ENCODE measurements around the gene CPA2. TPM values are rescaled to one million over a fixed set of nuclear protein-coding genes. Genes with fewer than 3 reads are reported as not detected.

CPA2 gene
- total RNA-seq: not detected
- polyA plus RNA-seq: not detected
- not detected for total RNA-seq

DNA sequence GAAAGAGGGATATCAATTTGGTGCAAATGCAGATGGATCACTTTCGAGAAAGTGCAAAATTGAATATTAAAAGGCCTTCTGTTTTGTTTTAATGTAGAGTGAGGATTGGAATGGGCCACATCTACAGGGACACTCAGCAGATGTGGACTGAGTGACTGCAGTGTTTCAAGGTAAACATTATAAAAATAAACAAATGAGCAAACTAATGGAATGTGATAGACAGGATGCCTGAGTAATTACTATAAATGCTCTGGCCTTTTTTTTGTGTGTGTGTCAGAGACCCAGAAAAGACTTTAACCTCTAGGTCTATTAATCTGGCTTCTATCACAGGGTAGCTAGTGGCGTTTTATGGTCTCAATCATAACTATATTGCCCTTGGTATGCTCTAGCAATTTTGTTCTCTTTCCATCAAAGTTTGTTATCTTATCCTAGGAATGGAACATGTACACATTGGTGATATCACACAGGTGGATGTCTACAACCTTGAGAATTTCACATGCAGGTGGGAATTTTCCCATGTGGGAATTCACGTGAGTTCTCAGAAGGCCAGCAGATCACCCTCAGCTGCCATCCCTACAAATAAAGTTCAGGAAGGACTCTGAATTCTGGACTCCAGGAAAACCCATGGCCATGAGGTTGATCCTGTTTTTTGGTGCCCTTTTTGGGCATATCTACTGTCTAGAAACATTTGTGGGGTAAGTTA lies at the start of gene CPA2:
CPA2 (plus strand) TSS at position 606 of the 703 bp plus-strand sequence; CDS start at position 625, 19 bp downstream.
- ChIA-PET CTCF (no interaction called here), POLR2A (no interaction called here)
- intact Hi-C loops (cut with micrococcal nuclease): no loop called here
- H3K36me3 ChIP-seq (ENCODE audit: control insufficient read depth in 2 of 3, insufficient read depth in 3 of 3, low read length in 3 of 3): no peaks in the 10 kb centered on the region
- no peaks in the 10 kb centered on the region for H3K4me1 ChIP-seq (ENCODE audit: control insufficient read depth in 2 of 2, insufficient read depth in 2 of 2, low read length in 2 of 2)
- peaks cover 0 to 20% (median 2%) of the 10 kb centered on the region in 11 donors for H3K9me3 Mint-ChIP-seq
- H3K4me1 Mint-ChIP-seq: peaks cover 0 to 2% (median 0%) of the 10 kb centered on the region in 7 donors
- H3K27me3 Mint-ChIP-seq: peaks cover 0 to 4% (median 0%) of the 10 kb centered on the region in 5 donors
- H3K9me3 ChIP-seq (ENCODE audit: control insufficient read depth in 2 of 3, low read length in 3 of 3): no peaks in the 10 kb centered on the region
- H3K27me3 ChIP-seq (ENCODE audit: control insufficient read depth in 2 of 2, insufficient read depth in 2 of 2, low read length in 2 of 2): no peaks in the 10 kb centered on the region
- H3K4me3 ChIP-seq (ENCODE audit: low read length): no peak within 1 kb of the TSS
- peaks cover 0 to 4% (median 0%) of the 10 kb centered on the region in 5 donors for H3K36me3 Mint-ChIP-seq
- DNase-seq: no peak
- no peak for ATAC-seq
- H3K27ac Mint-ChIP-seq: no peak within 1 kb of the TSS
- H3K4me3 Mint-ChIP-seq: no peak within 1 kb of the TSS
- H3K27ac ChIP-seq (ENCODE audit: low read depth, low read length): no peak within 1 kb of the TSS

DNA sequence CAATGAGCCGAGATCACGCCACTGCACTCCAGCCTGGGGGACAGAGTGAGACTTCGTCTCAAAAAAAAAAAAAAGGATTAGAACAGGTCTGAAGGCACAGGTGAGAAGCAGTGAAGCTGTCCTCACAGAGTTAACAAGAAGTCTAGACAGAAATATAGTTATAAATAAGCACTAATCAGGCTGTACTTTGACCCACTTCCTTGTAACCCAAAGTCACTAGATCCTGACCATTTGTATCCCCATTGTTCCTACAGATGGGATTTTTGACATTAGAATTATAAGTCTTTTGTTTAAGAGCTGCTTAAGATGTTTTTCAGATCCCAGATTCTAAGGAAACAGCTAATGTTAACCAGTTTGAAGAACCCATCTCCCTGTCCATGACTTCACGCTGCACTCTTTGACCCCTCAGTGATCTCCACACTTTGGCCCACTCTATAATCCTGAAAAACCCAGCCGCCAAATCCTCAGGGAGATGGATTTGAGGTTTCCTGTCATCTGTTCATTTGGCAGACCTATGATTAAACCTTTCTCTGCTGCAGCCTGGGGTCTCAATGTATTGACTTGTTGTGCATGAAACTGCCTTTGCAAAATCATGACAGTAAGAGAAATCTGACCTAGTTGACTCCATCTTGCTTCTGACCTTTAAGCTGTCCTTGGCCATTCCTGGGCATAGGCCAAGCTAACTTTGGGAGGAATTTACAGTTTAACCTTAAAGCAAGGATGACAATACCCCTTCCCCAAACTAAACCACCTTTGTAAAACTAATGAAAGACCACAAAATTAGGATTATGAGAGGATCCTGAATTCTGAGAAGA lies 47.6 kb upstream of the CPA2 start:
- no peaks in the 10 kb centered on the region for H3K9me3 ChIP-seq (ENCODE audit: control insufficient read depth in 2 of 3, low read length in 3 of 3)

DNA sequence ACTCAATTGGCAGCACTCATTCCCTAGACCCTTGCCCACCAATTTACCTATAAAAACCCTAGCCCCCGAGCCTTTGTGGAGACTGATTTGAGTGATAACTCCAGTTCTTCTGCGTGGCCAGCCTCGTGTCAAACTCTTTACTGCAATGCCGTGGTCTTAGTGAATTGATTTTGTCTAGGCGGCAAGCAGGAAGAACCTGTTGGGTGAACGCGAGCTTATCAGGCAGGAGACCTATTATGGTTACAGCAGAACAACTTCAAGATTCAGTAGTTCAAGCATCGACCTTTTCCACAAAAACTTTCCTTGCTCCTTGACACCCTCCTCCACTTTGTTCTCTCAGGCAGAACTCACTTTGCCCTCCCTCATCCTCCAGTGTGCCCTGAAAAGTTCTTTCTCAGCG lies 46.8 kb upstream of the CPA2 start:
- intact Hi-C loops (cut with micrococcal nuclease): no loop called here
- Histone ChIP-seq H3K36me3 (ENCODE audit: control insufficient read depth in 2 of 3, insufficient read depth in 3 of 3, low read length in 3 of 3) (no peaks in the 10 kb centered on the region), H3K4me1 (ENCODE audit: control insufficient read depth in 2 of 2, insufficient read depth in 2 of 2, low read length in 2 of 2) (no peaks in the 10 kb centered on the region), H3K27me3 (ENCODE audit: control insufficient read depth in 2 of 2, insufficient read depth in 2 of 2, low read length in 2 of 2) (no peaks in the 10 kb centered on the region), H3K9me3 (ENCODE audit: control insufficient read depth in 2 of 3, low read length in 3 of 3) (no peaks in the 10 kb centered on the region), H3K27ac (ENCODE audit: low read depth, low read length) (no peak overlapping the region), H3K4me3 (ENCODE audit: low read length) (no peak overlapping the region)
- Mint-ChIP-seq H3K36me3 (no peaks in the 10 kb centered on the region), H3K27me3 (peaks cover 0 to 12% (median 7%) of the 10 kb centered on the region in 5 donors), H3K27ac (no peak overlapping the region), H3K9me3 (no peaks in the 10 kb centered on the region), H3K4me3 (no peak overlapping the region), H3K4me1 (peaks cover 0 to 8% (median 0%) of the 10 kb centered on the region in 7 donors)
- no peak for DNase-seq
- ChIA-PET CTCF (no interaction called here), POLR2A (no interaction called here)
- ATAC-seq: no peak

More for the DNA sequence above, 47.6 kb upstream of the CPA2 start:
- intact Hi-C loops (cut with micrococcal nuclease): no loop called here
- Histone ChIP-seq H3K27me3 (ENCODE audit: control insufficient read depth in 2 of 2, insufficient read depth in 2 of 2, low read length in 2 of 2) (no peaks in the 10 kb centered on the region), H3K36me3 (ENCODE audit: control insufficient read depth in 2 of 3, insufficient read depth in 3 of 3, low read length in 3 of 3) (no peaks in the 10 kb centered on the region), H3K4me1 (ENCODE audit: control insufficient read depth in 2 of 2, insufficient read depth in 2 of 2, low read length in 2 of 2) (no peaks in the 10 kb centered on the region), H3K4me3 (ENCODE audit: low read length) (no peak overlapping the region), H3K27ac (ENCODE audit: low read depth, low read length) (no peak overlapping the region)
- H3K4me3 Mint-ChIP-seq: no peak overlapping the region
- peaks cover 4 to 13% (median 10%) of the 10 kb centered on the region in 5 donors for H3K27me3 Mint-ChIP-seq
- DNase-seq (no peak), ATAC-seq (no peak)
- no peaks in the 10 kb centered on the region for H3K36me3 Mint-ChIP-seq
- H3K9me3 Mint-ChIP-seq: no peaks in the 10 kb centered on the region
- peaks cover 0 to 5% (median 0%) of the 10 kb centered on the region in 7 donors for H3K4me1 Mint-ChIP-seq
- POLR2A ChIA-PET: no interaction called here
- CTCF ChIA-PET: no interaction called here
- peak overlapping the region in 1 of 9 donors; percentile 35 for H3K27ac Mint-ChIP-seq

DNA sequence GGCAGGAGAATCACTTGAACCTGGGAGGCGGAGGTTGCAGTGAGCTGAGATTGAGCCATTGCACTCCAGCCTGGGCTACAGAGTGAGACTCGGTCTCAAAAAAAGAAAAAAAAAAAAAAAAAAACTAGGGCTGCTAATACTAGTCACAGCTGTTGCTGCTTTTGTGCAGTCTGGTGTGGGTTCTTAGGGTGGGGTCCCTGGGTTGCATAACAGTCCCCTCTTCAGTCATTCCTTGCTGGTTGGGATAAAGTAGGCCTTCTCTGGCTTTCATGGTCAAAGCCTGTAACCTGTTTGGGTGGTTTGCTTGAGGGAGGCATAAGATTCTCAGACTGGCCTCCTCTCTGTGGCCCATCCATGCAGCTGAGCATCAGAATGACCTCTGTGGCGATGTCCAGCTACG lies 44.9 kb upstream of the CPA2 start:
- Mint-ChIP-seq H3K36me3 (no peaks in the 10 kb centered on the region), H3K4me3 (no peak overlapping the region), H3K27ac (no peak overlapping the region), H3K27me3 (peaks cover 0 to 9% (median 5%) of the 10 kb centered on the region in 5 donors), H3K9me3 (no peaks in the 10 kb centered on the region), H3K4me1 (peaks cover 0 to 8% (median 0%) of the 10 kb centered on the region in 7 donors)
- no peaks in the 10 kb centered on the region for H3K36me3 ChIP-seq (ENCODE audit: control insufficient read depth in 2 of 3, insufficient read depth in 3 of 3, low read length in 3 of 3)
- H3K4me3 ChIP-seq (ENCODE audit: low read length): no peak overlapping the region
- ATAC-seq (no peak), DNase-seq (no peak)
- no peaks in the 10 kb centered on the region for H3K4me1 ChIP-seq (ENCODE audit: control insufficient read depth in 2 of 2, insufficient read depth in 2 of 2, low read length in 2 of 2)
- no peak overlapping the region for H3K27ac ChIP-seq (ENCODE audit: low read depth, low read length)
- no peaks in the 10 kb centered on the region for H3K9me3 ChIP-seq (ENCODE audit: control insufficient read depth in 2 of 3, low read length in 3 of 3)
- no peaks in the 10 kb centered on the region for H3K27me3 ChIP-seq (ENCODE audit: control insufficient read depth in 2 of 2, insufficient read depth in 2 of 2, low read length in 2 of 2)
- ChIA-PET CTCF (no interaction called here), POLR2A (interaction anchor here (0.7 kb wide), 1 partner anchor 464 kb away, joined by 5 read pairs; the partner anchor contains the start of gene TSGA13)
- intact Hi-C loops (cut with micrococcal nuclease): no loop called here

DNA sequence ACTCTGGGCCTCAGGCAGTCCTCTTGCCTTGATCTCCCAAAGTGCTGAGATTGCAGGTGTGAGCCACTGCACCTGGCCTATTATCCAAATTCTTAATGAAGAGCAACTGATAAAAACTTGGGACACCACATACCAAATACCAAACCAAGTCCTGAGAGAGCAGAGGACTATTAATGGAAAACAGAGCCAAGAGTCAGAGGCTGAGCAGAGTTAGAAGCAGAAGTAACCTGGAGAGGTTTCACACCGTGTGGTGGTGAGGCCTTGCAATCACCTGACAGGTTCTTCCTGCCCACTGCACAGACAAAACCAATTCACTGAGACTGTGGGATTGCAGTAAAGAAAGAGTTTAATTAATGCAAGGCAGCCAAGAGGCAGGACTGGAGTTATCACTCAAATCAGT lies 43.0 kb upstream of the CPA2 start:
- ChIA-PET CTCF (no interaction called here), POLR2A (no interaction called here)
- intact Hi-C loops (cut with micrococcal nuclease): no loop called here
- Mint-ChIP-seq H3K4me3 (no peak overlapping the region), H3K9me3 (no peaks in the 10 kb centered on the region), H3K27ac (no peak overlapping the region), H3K36me3 (no peaks in the 10 kb centered on the region), H3K27me3 (peaks cover 0 to 9% (median 4%) of the 10 kb centered on the region in 5 donors), H3K4me1 (peaks cover 0 to 8% (median 0%) of the 10 kb centered on the region in 7 donors)
- no peak for ATAC-seq
- Histone ChIP-seq H3K27me3 (ENCODE audit: control insufficient read depth in 2 of 2, insufficient read depth in 2 of 2, low read length in 2 of 2) (no peaks in the 10 kb centered on the region), H3K9me3 (ENCODE audit: control insufficient read depth in 2 of 3, low read length in 3 of 3) (no peaks in the 10 kb centered on the region), H3K36me3 (ENCODE audit: control insufficient read depth in 2 of 3, insufficient read depth in 3 of 3, low read length in 3 of 3) (no peaks in the 10 kb centered on the region), H3K4me3 (ENCODE audit: low read length) (no peak overlapping the region), H3K4me1 (ENCODE audit: control insufficient read depth in 2 of 2, insufficient read depth in 2 of 2, low read length in 2 of 2) (no peaks in the 10 kb centered on the region), H3K27ac (ENCODE audit: low read depth, low read length) (no peak overlapping the region)
- no peak for DNase-seq

DNA sequence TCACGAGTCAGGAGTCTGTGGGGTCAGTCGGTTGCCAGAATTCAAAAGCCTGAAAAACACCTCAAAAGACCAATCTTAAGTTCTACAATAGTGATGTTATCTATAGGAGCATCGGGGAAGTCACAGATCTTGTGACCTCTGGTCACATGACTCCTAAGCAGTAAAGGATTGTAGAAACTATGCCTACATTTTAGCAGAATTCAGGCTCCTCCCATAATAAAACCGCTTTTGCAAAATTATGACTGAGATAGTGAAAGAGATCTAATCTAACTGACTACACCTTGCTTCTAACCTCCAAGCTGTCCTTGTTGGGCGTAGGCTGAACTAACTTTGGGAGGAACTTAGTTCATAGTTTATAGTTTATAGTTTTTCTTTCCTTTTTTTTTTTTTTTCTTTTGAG lies 42.5 kb upstream of the CPA2 start:
- POLR2A ChIA-PET: no interaction called here
- peaks cover 0 to 8% (median 0%) of the 10 kb centered on the region in 7 donors for H3K4me1 Mint-ChIP-seq
- H3K27ac ChIP-seq (ENCODE audit: low read depth, low read length): no peak overlapping the region
- H3K36me3 ChIP-seq (ENCODE audit: control insufficient read depth in 2 of 3, insufficient read depth in 3 of 3, low read length in 3 of 3): no peaks in the 10 kb centered on the region
- no peaks in the 10 kb centered on the region for H3K4me1 ChIP-seq (ENCODE audit: control insufficient read depth in 2 of 2, insufficient read depth in 2 of 2, low read length in 2 of 2)
- ATAC-seq: no peak
- H3K4me3 Mint-ChIP-seq: no peak overlapping the region
- no peaks in the 10 kb centered on the region for H3K9me3 Mint-ChIP-seq
- intact Hi-C loops (cut with micrococcal nuclease): no loop called here
- no peak for DNase-seq
- no peaks in the 10 kb centered on the region for H3K27me3 ChIP-seq (ENCODE audit: control insufficient read depth in 2 of 2, insufficient read depth in 2 of 2, low read length in 2 of 2)
- no peak overlapping the region for H3K27ac Mint-ChIP-seq
- peaks cover 0 to 9% (median 4%) of the 10 kb centered on the region in 5 donors for H3K27me3 Mint-ChIP-seq
- CTCF ChIA-PET: interaction anchor here (0.6 kb wide), 1 partner anchor 523 kb away, joined by 3 read pairs; no protein-coding TSS in a partner anchor
- no peaks in the 10 kb centered on the region for H3K36me3 Mint-ChIP-seq
- H3K4me3 ChIP-seq (ENCODE audit: low read length): no peak overlapping the region
- no peaks in the 10 kb centered on the region for H3K9me3 ChIP-seq (ENCODE audit: control insufficient read depth in 2 of 3, low read length in 3 of 3)
